ENCODE data around the gene NUDT14.

NUDT14 gene

DNA sequence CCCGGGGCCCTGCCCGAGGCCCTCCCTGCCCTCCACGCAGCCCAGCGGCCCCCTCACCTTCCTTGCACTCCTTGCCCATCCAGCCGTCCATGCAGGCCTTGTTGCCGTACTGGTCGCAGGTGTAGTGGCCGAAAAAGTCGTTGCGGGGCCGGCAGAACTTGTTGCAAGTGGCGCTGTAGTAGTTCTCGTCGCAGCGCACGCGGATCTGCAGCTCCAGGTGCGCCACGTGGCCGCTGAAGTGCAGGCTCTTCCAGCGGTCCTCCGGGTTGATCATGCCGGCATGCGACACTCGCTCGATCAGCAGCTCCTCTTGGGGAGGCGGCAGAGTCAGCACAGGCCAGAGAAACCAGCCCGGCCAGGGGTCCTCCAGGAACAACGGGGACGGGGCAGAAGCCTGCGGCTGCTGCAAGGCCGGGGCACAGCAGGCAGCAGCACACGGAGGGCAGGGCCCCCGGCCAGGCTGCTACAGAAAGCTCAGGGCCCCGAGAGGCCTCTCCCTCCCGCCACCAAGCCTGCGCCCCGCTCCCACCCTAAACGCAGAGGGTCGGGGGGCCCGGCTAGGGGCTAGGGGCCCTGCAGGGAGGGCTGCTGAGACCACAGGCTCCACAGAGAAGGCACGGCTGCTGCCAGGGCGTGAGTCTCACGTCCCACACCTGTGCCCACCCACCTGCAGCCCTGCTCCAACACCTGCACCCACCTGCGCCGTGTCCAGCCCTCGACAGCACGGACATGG is 25.3 kb downstream of the NUDT14 start:
- no peak for DNase-seq

DNA sequence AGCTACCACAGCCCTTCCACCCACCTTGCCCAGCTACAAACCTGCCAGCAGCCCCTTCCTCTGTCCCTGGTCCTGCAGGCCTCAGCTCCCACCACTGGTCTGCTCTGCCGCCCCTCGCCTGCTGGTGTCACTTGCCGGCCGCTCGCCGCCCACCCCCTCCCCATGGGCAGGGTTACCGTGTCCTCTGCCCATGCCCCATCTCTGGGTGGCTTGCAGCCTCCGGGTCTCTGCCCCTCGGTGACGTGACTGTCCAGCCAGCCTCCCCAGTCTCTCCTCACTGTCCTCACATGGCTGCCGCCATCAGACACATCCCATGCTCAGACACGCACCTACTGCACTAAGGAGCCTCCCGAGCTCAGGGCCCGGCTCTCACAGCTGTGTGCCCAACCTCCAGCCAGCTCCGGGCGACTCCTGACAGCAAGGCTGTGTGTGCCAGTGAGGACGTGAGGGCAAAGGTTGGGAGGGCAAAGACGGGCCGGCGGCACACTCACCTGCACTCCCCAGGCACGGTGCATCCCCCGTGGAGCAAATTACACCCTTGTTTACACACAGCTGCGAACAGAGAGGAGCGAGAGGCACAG is 26.0 kb downstream of the NUDT14 start:
- DNase-seq, result no peak

- no peak for DNase-seq
These were observed 26.6 kb downstream of the NUDT14 start for GRCh38 chr14:105154476-105154871.

- no peak for DNase-seq
These were observed 27.2 kb downstream of the NUDT14 start for GRCh38 chr14:105153739-105154475.

DNA sequence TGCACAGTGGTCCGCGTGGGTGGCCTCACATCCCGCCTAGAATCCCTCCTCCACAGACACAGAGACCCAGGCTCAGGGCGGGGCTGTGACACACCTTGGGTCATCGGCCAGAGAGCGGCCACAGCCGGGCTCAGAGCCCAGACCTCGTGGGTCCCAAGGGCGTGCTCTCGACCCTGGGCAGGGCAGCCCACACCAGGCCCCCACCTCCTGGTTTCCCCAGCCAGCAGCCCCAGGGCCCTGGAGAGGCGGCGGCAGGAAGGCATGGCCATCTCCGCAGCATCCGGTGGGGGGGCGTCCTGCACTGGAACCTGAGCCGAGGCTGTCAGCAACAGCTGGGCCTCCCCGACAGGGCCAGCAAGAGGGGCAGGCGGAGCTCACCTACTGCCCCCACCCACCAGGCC is 27.8 kb downstream of the NUDT14 start:
- DNase-seq, result no peak

DNA sequence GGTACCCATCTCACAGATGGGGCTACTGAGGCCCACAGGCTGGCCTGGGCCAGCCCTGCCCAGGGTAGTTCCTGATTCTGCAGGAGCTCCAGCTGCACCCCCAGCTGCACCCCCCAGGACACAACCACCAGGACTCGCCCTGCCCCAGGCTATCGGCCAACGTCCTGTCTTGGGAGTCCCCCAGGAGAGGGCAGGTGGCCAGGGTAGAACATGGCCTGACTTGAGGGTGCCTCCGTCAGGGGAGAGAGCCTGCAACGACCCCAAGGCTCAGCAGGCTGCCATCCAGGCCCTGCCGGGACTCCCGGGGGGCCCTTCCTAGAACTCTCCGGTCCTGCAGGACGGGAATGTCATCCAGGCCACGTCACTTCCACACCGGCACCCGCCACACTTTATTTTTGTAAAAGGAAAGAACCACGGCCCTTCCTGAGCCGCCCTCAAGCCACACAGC is 28.3 kb downstream of the NUDT14 start:
- DNase-seq, result no peak

DNA sequence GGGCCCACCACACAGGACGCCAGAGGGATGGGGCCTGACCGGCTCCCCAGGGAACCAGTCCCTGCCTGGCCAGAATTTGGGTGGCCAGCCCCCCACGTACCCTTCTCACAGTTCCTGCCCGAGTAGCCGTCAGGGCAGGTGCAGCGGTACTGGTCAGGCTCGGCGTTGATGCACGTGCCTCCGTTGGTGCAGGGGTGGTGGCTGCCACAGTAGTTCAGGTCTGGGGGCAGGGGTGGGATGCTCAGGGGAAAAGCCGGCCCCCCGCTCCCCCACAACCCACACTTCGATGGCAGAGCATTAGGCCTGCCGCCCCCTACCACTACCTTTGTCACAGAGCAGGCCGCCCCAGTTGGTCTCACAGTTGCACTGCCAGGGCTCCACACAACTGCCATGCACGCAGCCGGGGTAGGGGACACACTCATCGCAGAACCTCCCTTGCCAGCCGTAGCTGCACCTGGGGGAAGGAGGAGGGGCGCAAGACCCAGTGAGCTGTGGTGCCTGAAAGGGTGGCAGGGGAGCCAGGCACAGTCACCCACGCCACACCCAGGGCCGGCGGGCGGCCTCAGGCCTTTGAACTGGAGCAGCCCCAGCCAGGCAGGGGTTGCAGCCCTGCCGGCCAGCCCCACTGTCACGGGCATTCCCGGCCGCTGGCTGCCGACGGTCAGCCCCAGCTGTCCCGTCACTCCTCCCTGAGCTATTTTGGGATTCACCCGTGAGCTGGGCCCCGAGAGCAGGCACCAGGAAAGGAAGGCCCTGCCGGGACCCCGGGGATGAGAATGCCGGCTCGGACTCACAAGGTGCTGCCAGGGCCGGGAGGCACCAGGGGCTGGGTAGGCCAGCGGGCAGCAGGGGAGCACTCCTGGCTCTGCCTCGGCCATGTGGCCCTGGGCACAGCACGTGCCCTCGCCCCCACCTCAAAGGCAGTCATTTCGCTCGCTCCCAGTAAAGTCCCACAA is 29.0 kb downstream of the NUDT14 start:
- no peak for DNase-seq

DNA sequence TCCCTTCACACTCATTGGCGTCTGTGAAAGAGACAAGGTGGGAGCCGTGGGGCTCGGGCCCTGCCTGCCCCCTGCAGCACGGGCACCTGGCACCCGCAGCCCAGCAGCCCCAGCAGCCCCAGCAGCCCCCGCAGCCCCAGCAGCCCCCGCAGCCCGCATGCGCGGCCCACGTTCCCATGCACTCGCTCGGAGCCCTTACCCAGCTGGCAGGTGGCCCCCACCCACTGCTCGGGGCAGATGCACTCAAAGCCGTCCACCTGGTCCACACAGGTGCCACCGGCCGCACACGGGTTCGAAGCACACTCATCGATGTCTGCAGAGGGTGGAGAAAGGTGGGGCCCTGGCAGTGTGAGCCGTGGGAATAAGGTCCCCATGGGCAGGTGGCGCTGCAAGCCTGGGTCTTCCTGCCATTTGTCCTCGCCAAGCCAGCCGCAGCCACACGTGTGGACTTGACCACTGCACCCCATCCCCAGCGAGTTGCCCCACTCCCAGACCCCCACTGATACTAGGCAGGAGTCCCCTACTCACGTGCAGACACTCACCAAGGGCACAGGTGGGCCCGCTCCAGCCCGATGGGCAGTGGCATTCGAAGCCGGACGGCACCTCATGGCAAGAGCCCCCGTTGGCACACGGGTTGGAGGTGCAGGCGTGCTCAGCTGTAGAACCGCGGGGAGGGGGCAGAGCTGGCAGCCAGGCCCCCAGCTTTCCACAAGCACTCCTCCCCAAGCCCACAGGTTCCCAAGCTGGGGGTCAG is 29.9 kb downstream of the NUDT14 start:
- no peak for DNase-seq

GRCh38 chr14:105150368-105151083 is 30.6 kb downstream of the NUDT14 start:
- DNase-seq, result no peak

- no peak for DNase-seq
These were observed 31.1 kb downstream of the NUDT14 start for GRCh38 chr14:105150026-105150367.

DNA sequence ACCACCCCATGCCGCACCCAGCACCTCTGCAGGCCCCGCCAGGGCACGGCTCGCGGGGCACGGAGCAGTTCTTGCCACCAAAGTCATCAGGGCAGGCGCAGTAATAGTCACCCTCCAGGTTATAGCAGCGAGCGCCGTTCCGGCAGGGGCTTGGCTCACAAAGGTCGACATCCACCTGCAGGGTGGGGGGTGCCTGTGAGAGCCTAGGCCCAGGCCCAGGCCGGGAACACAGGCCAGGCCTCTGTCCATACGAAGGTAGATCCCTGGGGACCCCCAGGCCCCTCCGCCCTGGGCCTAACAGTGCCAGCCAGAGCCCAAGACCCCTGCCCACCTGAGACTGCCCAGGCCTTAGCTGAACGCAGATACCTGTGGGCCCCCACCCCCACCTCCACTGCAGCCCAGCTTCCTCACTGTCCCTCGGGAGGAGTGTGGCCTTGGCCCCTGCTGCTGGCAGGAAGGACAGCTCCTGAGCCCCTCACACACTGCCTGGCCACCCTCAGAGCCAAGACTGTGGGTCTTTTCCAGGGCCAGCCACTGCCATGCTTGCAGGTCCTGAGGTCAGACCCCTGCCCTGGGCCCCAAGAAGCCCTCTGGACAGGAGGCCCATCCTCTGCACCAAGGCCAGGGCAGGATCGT is 31.8 kb downstream of the NUDT14 start:
- no peak for DNase-seq

GRCh38 chr14:105148604-105149145 is 32.4 kb downstream of the NUDT14 start:
- no peak for DNase-seq

DNA sequence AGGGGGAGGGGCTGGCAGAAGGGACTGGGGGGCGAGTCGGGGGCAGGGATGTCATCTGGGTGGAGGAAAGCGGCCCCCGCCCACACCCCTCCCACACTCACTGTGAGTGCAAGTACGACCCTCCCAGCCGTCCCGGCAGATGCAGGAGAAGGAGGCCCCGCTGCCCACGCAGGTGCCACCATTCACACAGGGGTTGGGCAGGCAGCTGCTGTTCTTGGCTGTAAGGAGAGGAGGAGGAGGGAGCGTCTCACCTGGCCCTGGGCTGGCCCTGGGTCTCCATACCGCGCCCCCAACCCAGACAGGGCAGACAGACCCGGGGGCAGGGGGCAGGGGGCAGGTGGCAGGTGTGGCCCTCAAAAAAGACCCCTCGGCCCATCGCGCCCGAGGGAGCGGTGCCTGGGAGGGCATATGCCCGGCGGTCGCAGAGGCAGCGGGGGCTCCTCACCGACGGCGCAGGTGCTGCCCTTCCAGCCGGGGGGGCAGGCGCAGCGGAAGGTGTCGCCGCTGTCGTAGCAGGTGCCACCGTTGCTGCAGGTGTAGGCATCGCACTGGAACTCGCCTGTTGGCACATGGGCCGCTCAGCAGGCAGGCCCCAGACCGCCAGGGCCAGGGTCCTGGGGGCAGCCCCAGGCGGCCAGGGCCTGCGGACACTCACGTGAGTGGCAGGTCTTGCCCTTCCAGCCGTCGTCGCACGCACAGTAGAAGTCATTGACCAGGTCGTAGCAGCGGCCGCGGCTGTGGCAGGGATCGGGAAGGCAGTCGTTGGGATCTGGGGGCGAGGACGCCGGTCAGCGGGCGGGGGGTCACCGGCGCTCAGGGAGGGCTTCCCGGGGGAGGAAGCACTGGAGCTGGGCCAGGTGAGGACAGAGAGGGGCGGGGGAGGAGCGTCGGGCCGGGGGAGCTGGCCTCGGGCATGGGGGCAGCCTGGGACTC is 33.2 kb downstream of the NUDT14 start:
- DNase-seq, result no peak

GRCh38 chr14:105146976-105147635 is 34.0 kb downstream of the NUDT14 start:
- no peak for DNase-seq

GRCh38 chr14:105146181-105146975 is 34.7 kb downstream of the NUDT14 start:
- no peak for DNase-seq

GRCh38 chr14:105145381-105146180 is 35.5 kb downstream of the NUDT14 start:
- no peak for DNase-seq

All from activated T-cell treated with anti-CD3 and anti-CD28 coated beads, Interleukin-2, amount 50 U/mL, for 48 hours (primary cell).